ENCODE data around the gene DCK.

The DCK gene

GRCh38 chr4:70956549-70957210 is 36.8 kb upstream of the DCK start:
- H3K4me3 ChIP-seq (replicated peaks in 1 of 2; ENCODE audit: low read depth in 2 of 2, low read length in 2 of 2) = no peak overlapping the region
- TF ChIP-seq, protein P1, sequence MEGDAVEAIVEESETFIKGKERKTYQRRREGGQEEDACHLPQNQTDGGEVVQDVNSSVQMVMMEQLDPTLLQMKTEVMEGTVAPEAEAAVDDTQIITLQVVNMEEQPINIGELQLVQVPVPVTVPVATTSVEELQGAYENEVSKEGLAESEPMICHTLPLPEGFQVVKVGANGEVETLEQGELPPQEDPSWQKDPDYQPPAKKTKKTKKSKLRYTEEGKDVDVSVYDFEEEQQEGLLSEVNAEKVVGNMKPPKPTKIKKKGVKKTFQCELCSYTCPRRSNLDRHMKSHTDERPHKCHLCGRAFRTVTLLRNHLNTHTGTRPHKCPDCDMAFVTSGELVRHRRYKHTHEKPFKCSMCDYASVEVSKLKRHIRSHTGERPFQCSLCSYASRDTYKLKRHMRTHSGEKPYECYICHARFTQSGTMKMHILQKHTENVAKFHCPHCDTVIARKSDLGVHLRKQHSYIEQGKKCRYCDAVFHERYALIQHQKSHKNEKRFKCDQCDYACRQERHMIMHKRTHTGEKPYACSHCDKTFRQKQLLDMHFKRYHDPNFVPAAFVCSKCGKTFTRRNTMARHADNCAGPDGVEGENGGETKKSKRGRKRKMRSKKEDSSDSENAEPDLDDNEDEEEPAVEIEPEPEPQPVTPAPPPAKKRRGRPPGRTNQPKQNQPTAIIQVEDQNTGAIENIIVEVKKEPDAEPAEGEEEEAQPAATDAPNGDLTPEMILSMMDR (IDR thresholded peaks at IDR 0.05; ENCODE audit: low read depth, low read length) = no peak
- DNase-seq (ENCODE audit: low read depth in 2 of 2) = no peak

DNA sequence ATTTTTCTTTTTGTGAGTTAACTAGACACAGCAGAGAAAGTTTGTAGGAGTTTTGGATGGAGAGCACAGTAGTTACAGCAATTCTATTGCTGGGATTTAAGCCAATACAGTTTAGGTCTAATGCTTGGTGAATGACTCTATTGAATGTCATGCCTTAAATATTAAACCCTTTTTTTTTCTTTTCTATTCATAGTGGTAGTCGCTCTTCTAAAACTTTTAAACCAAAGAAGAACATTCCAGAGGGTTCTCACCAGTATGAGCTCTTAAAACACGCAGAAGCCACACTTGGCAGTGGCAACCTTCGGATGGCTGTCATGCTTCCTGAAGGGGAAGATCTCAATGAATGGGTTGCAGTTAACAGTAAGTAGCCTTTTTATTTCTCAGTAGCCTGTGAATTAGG is 34.8 kb upstream of the DCK start:
- TF ChIP-seq, protein P1 (IDR thresholded peaks at IDR 0.05; ENCODE audit: low read depth, low read length) = no peak
- no peak overlapping the region for H3K4me3 ChIP-seq (replicated peaks in 1 of 2; ENCODE audit: low read depth in 2 of 2, low read length in 2 of 2)
- peak; percentile 28 to 87 for DNase-seq (ENCODE audit: low read depth in 2 of 2)

DNA sequence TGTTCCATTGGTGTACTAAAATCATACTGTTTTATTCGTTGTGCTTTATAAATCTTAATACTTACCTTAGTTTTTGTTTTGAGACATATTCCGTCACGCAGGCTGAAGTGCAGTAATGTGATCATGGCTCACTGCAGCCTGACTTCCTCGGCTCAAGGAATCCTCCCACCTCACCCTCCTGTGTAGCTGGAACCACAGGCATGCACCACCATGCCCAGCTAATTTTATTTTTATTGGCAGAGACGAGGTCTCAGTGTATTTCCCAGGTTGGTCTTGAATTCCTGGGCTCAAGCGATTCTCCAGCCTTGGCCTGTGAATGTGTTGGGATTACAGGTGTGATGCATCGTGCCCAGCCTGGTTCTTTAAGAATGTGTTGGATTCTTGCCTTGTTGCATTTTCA is 24.4 kb upstream of the DCK start:
- TF ChIP-seq, protein P1 (IDR thresholded peaks at IDR 0.05; ENCODE audit: low read depth, low read length) = no peak
- DNase-seq (ENCODE audit: low read depth in 2 of 2) = no peak
- H3K4me3 ChIP-seq (replicated peaks in 1 of 2; ENCODE audit: low read depth in 2 of 2, low read length in 2 of 2) = no peak overlapping the region

DNA sequence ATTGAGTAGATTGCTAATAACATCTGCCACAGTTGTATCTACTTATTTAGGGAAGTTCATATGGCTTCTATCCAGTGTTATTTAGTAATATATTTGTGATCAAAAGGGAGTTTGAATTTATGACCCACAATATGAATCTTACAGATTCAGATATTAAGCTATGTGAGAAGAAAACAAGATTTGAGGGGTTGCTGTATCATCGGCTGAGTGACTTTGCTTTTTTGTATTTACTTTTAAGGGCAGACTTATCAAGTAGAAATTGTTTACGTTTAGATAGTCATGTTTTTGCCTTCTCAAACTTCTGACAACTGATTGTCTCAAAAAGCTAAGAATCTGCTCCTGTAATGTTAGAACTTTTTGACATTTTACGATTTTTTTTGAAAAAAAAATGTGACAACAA is 17.2 kb upstream of the DCK start:
- TF ChIP-seq, protein P1 (IDR thresholded peaks at IDR 0.05; ENCODE audit: low read depth, low read length) = no peak
- no peak for DNase-seq (ENCODE audit: low read depth in 2 of 2)
- H3K4me3 ChIP-seq (replicated peaks in 1 of 2; ENCODE audit: low read depth in 2 of 2, low read length in 2 of 2) = no peak overlapping the region

DNA sequence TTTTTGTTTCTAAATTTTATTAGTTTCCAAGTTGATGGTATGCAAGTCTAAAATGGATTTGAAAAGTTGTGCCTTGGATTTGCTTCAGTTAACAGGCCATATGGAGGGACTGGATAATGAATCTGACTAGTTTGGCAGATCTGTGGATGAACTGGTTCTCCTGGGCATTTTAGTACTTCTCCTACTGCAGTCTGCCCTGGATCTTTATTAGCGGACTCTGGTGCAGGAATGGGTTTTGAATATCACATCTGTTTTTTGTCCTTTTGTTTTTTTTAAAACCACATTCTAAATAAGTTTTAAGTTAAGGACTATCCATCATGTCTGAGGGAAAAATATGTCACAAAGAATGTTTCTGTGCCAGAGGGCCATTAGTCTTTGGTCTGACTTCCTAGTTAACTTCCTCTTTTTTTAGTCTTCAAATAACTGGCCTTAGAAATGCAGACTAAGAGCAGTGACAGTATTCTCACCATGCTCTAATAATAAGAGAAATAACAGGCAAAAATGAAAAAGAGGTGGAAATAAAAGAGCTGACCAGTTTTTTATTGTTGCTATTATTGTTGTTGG is 13.9 kb upstream of the DCK start:
- no peak overlapping the region for H3K4me3 ChIP-seq (replicated peaks in 1 of 2; ENCODE audit: low read depth in 2 of 2, low read length in 2 of 2)
- TF ChIP-seq, protein P1 (IDR thresholded peaks at IDR 0.05; ENCODE audit: low read depth, low read length) = no peak
- DNase-seq (ENCODE audit: low read depth in 2 of 2) = no peak

DNA sequence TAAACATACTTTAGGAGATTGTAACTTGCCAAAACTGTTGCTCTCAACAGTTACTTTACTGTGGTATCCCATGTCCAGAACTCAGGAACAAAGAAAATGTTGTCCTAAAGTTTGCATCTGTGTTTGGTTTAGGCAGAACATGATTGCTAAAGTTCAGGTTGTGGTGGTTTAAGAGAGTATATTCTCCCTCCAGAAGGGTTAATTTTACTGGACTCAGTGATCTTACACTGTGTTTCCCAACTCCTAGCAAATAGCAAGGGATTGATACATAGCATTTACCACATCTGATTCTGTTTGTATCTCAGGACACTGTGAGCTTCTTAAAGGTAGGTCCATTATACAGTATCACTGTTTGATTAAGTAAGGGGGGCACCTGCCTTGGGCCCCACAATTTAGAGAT is 13.3 kb upstream of the DCK start:
- TF ChIP-seq, protein P1 (IDR thresholded peaks at IDR 0.05; ENCODE audit: low read depth, low read length) = no peak
- no peak for DNase-seq (ENCODE audit: low read depth in 2 of 2)
- no peak overlapping the region for H3K4me3 ChIP-seq (replicated peaks in 1 of 2; ENCODE audit: low read depth in 2 of 2, low read length in 2 of 2)

GRCh38 chr4:70984106-70984505 is 9.3 kb upstream of the DCK start:
- TF ChIP-seq, protein P1 (IDR thresholded peaks at IDR 0.05; ENCODE audit: low read depth, low read length) = no peak
- H3K4me3 ChIP-seq (replicated peaks in 1 of 2; ENCODE audit: low read depth in 2 of 2, low read length in 2 of 2) = no peak overlapping the region
- DNase-seq (ENCODE audit: low read depth in 2 of 2) = no peak
